Measurements from ENCODE around the gene DHRSX.
"Not testable (repeated sequence)": the region's sequence is repeated elsewhere in the genome, so short reads cannot be mapped to it uniquely, and the experiment has no call there.

The DHRSX gene

GRCh38 chrX:2314831-2315365 is 185.9 kb downstream of the DHRSX start:
- TF ChIP-seq CTCF (IDR thresholded peaks at IDR 0.05; ENCODE audit: low read depth, low read length): no peak
- H3K4me1 ChIP-seq: no peaks in the 10 kb centered on the region
- DNase-seq: no peak
- no peak overlapping the region for H3K4me3 ChIP-seq (ENCODE audit: low read depth, low read length)
- no peaks in the 10 kb centered on the region for H3K9me3 ChIP-seq
- H3K36me3 ChIP-seq: no peaks in the 10 kb centered on the region
- no peaks in the 10 kb centered on the region for H3K27me3 ChIP-seq

- H3K4me1 ChIP-seq: no peaks in the 10 kb centered on the region
- H3K27me3 ChIP-seq: no peaks in the 10 kb centered on the region
- DNase-seq: no peak
- H3K4me3 ChIP-seq (ENCODE audit: low read depth, low read length): no peak overlapping the region
- no peaks in the 10 kb centered on the region for H3K36me3 ChIP-seq
- no peaks in the 10 kb centered on the region for H3K9me3 ChIP-seq
- no peak for TF ChIP-seq CTCF (IDR thresholded peaks at IDR 0.05; ENCODE audit: low read depth, low read length)
These were observed 186.7 kb downstream of the DHRSX start for GRCh38 chrX:2313864-2314640.

GRCh38 chrX:2312061-2312591 is 188.7 kb downstream of the DHRSX start:
- H3K4me1 ChIP-seq; H3K27me3 ChIP-seq; H3K4me3 ChIP-seq (ENCODE audit: low read depth, low read length); H3K9me3 ChIP-seq; H3K36me3 ChIP-seq; DNase-seq: not testable (repeated sequence)

- Histone ChIP-seq H3K4me1 (no peaks in the 10 kb centered on the region), H3K27me3 (no peaks in the 10 kb centered on the region), H3K4me3 (ENCODE audit: low read depth, low read length) (no peak overlapping the region), H3K9me3 (no peaks in the 10 kb centered on the region), H3K36me3 (no peaks in the 10 kb centered on the region)
- no peak for DNase-seq
- no peak for TF ChIP-seq CTCF (IDR thresholded peaks at IDR 0.05; ENCODE audit: low read depth, low read length)
These were observed 189.3 kb downstream of the DHRSX start for GRCh38 chrX:2311501-2311900.

GRCh38 chrX:2301901-2302300 is 198.9 kb downstream of the DHRSX start:
- TF ChIP-seq CTCF (IDR thresholded peaks at IDR 0.05; ENCODE audit: low read depth, low read length): no peak
- H3K36me3 ChIP-seq: no peaks in the 10 kb centered on the region
- no peak overlapping the region for H3K4me3 ChIP-seq (ENCODE audit: low read depth, low read length)
- no peaks in the 10 kb centered on the region for H3K9me3 ChIP-seq
- H3K27me3 ChIP-seq: no peaks in the 10 kb centered on the region
- no peaks in the 10 kb centered on the region for H3K4me1 ChIP-seq
- DNase-seq: no peak

GRCh38 chrX:2299871-2300270 is 200.9 kb downstream of the DHRSX start:
- Histone ChIP-seq H3K9me3 (no peaks in the 10 kb centered on the region), H3K36me3 (no peaks in the 10 kb centered on the region), H3K27me3 (no peaks in the 10 kb centered on the region), H3K4me3 (ENCODE audit: low read depth, low read length) (no peak overlapping the region), H3K4me1 (no peaks in the 10 kb centered on the region)
- no peak for TF ChIP-seq CTCF (IDR thresholded peaks at IDR 0.05; ENCODE audit: low read depth, low read length)
- no peak for DNase-seq

Measured in BE2C (cell line).